ENCODE results near the gene HIBADH.

Gene HIBADH

DNA sequence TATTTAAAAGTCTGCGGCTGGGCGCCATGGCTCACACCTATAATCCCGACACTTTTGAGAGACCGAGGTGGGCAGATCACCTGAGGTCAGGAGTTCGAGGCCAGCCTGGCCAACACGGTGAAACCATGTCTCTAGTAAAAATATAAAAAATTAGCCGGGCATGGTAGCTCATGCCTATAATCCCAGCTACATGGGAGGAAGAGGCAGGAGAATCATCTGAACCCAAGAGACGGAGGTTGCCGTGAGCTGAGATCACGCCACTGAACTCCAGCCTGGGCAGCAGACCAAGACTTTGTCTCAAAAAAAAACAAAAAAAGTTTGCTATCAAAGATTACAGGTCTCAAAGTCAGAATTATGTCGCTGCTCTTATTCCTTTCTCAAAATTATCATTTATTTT, 55.5 kb downstream of the HIBADH start:
- Histone ChIP-seq H3K4me1 (ENCODE audit: control insufficient read depth in 5 of 5, insufficient read depth in 5 of 5, low read length in 5 of 5) (peaks cover 0 to 10% (median 0%) of the 10 kb centered on the region in 5 donors), H3K9ac (ENCODE audit: low read length in 5 of 5) (no peak overlapping the region), H3K27me3 (ENCODE audit: control insufficient read depth in 5 of 5, insufficient read depth in 4 of 5, low read length in 5 of 5) (no peaks in the 10 kb centered on the region), H3K4me3 (ENCODE audit: low read depth in 1 of 5, low read length in 5 of 5) (no peak overlapping the region), H3K36me3 (ENCODE audit: control insufficient read depth in 5 of 5, insufficient read depth in 5 of 5, low read length in 5 of 5) (no peaks in the 10 kb centered on the region), H3K27ac (ENCODE audit: low read depth, low read length) (no peak overlapping the region), H3K9me3 (ENCODE audit: control insufficient read depth in 5 of 5, low read length in 5 of 5) (no peaks in the 10 kb centered on the region)

DNA sequence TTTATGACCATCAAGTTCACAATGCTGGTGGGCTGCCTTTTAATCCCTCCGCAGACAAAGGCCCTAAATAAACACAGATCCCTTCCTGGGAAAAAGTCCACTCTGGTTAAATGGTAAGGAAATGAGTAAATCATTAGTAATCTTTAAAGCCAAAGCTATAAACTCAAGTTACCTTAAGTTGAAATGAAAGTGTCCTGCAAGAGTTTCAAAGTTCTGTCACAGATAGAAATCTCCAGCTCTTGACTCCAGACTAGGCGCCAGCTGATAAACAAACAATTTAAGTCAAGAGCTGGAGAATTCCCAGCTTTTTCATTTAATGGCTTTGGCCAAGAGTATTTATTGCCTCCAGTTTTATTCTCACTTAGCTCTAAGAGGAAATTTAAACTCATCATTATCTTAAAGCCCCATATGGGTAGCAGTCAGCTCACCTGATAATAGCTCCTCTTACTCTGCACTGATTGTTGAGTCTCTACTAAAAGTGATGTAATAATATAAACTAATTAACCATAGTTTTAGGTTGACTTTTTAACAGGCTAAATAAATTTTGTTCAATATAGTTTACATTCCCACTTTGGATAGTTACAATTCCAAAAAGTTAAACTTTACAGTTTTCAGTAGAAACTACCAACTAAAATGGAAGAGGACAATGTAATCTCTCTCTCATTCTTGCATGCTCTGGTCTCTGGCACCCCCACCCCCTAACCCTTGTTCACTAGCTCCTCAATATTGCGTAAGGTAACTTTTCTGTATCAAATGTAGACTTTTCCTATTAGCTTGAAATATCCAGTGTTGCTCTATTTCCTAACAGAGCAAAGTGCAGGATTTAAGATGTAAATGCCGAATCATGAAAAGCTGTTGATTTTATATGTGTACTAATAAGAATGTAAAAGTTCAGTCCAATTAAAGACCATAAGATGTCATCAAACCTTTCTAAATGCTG, 56.1 kb downstream of the HIBADH start:
- H3K27me3 ChIP-seq (ENCODE audit: control insufficient read depth in 5 of 5, insufficient read depth in 4 of 5, low read length in 5 of 5) = no peaks in the 10 kb centered on the region
- H3K4me1 ChIP-seq (ENCODE audit: control insufficient read depth in 5 of 5, insufficient read depth in 5 of 5, low read length in 5 of 5) = peaks cover 0 to 10% (median 0%) of the 10 kb centered on the region in 5 donors
- no peak overlapping the region for H3K9ac ChIP-seq (ENCODE audit: low read length in 5 of 5)
- H3K9me3 ChIP-seq (ENCODE audit: control insufficient read depth in 5 of 5, low read length in 5 of 5) = no peaks in the 10 kb centered on the region
- H3K36me3 ChIP-seq (ENCODE audit: control insufficient read depth in 5 of 5, insufficient read depth in 5 of 5, low read length in 5 of 5) = no peaks in the 10 kb centered on the region
- no peak overlapping the region for H3K27ac ChIP-seq (ENCODE audit: low read depth, low read length)
- no peak overlapping the region for H3K4me3 ChIP-seq (ENCODE audit: low read depth in 1 of 5, low read length in 5 of 5)

DNA sequence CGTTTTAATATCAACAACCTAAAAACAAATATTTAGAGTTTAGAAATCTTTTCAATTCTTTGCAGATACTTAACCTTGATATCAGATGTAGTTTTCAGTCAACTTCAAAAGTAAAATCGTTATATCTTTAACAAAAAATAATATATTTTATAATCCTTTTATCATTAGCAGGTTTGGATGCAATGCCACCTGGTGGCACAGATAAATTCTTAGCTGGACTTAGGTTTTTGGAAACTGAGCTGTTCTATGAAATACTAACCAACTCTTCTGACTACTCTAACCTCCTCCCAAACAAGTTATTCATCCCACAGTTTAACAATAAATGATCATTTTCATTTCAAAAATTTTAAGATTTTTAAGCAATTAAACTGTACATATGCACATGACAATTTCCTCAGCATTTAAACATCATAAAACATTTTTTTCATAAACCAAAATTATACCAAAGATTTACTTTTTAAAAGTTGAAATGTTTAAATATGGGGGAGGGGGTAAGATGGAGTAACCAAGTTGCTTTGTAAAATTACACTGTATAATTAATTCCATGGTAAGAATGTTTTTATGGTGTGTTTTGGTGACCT, 56.9 kb downstream of the HIBADH start:
- Histone ChIP-seq H3K27ac (ENCODE audit: low read depth, low read length) (no peak overlapping the region), H3K9me3 (ENCODE audit: control insufficient read depth in 5 of 5, low read length in 5 of 5) (no peaks in the 10 kb centered on the region), H3K4me1 (ENCODE audit: control insufficient read depth in 5 of 5, insufficient read depth in 5 of 5, low read length in 5 of 5) (peaks cover 0 to 12% (median 0%) of the 10 kb centered on the region in 5 donors), H3K36me3 (ENCODE audit: control insufficient read depth in 5 of 5, insufficient read depth in 5 of 5, low read length in 5 of 5) (no peaks in the 10 kb centered on the region), H3K4me3 (ENCODE audit: low read depth in 1 of 5, low read length in 5 of 5) (no peak overlapping the region), H3K9ac (ENCODE audit: low read length in 5 of 5) (no peak overlapping the region), H3K27me3 (ENCODE audit: control insufficient read depth in 5 of 5, insufficient read depth in 4 of 5, low read length in 5 of 5) (no peaks in the 10 kb centered on the region)

DNA sequence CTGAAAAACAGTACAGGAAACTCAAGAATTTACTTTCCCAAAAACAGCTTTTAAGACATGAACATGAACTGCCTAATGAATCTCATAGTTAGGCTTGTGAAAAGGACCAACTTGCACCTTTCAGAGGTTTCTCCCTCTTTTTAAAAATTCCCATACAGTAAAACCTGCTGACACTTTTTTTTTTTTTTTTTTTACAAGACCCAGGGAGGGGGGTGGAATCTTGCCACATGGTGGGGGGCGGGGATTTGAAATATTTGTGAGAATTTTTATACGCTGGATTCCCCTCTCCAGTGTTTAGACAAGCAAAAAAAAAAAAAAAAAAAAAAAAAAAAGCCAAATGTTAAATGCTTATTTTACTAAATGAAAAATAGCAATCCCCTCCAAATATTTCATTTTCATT, 57.4 kb downstream of the HIBADH start:
- no peaks in the 10 kb centered on the region for H3K27me3 ChIP-seq (ENCODE audit: control insufficient read depth in 5 of 5, insufficient read depth in 4 of 5, low read length in 5 of 5)
- H3K9ac ChIP-seq (ENCODE audit: low read length in 5 of 5) = no peak overlapping the region
- H3K4me1 ChIP-seq (ENCODE audit: control insufficient read depth in 5 of 5, insufficient read depth in 5 of 5, low read length in 5 of 5) = peaks cover 0 to 15% (median 0%) of the 10 kb centered on the region in 5 donors
- no peaks in the 10 kb centered on the region for H3K36me3 ChIP-seq (ENCODE audit: control insufficient read depth in 5 of 5, insufficient read depth in 5 of 5, low read length in 5 of 5)
- H3K9me3 ChIP-seq (ENCODE audit: control insufficient read depth in 5 of 5, low read length in 5 of 5) = no peaks in the 10 kb centered on the region
- no peak overlapping the region for H3K4me3 ChIP-seq (ENCODE audit: low read depth in 1 of 5, low read length in 5 of 5)
- no peak overlapping the region for H3K27ac ChIP-seq (ENCODE audit: low read depth, low read length)

DNA sequence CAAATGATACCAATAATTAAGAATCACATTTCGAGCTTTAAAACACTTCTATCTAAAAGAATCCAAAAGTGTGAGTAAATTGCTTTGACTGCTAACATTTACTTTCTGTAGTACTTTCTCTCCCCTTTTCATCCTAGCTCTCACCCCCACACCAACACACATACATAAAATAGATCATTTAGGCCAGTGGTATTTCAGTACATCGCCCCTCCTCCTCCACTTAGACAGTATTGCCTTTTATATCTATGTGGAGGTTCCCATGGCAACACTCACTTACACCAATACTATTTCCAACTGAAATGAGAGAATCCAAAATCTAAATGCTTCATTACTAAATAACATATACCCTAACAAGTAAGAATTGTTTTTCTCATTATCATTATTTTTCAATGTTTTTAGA, 58.9 kb downstream of the HIBADH start:
- H3K27me3 ChIP-seq (ENCODE audit: control insufficient read depth in 5 of 5, insufficient read depth in 4 of 5, low read length in 5 of 5) = no peaks in the 10 kb centered on the region
- H3K27ac ChIP-seq (ENCODE audit: low read depth, low read length) = no peak overlapping the region
- H3K4me1 ChIP-seq (ENCODE audit: control insufficient read depth in 5 of 5, insufficient read depth in 5 of 5, low read length in 5 of 5) = peaks cover 0 to 17% (median 0%) of the 10 kb centered on the region in 5 donors
- no peak overlapping the region for H3K4me3 ChIP-seq (ENCODE audit: low read depth in 1 of 5, low read length in 5 of 5)
- no peak overlapping the region for H3K9ac ChIP-seq (ENCODE audit: low read length in 5 of 5)
- H3K36me3 ChIP-seq (ENCODE audit: control insufficient read depth in 5 of 5, insufficient read depth in 5 of 5, low read length in 5 of 5) = no peaks in the 10 kb centered on the region
- no peaks in the 10 kb centered on the region for H3K9me3 ChIP-seq (ENCODE audit: control insufficient read depth in 5 of 5, low read length in 5 of 5)

DNA sequence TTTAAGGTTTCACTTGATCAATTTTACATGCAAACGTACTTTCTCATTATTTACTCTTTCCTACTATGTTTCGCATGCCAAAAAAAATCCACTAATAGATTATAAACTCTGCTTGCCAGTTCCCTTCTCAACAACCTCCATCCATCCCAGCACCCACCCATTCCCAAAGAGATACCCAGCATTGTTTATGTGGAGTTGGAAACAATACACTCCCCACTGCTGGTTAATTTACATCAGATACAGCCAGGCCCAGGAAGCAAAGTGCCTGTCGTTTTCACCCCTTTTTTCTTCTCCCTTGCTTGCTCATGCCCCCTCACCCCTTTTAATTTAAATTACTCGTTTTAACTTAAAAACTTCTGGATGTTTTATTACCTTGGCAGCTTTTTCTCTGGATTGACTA, 59.9 kb downstream of the HIBADH start:
- H3K9me3 ChIP-seq (ENCODE audit: control insufficient read depth in 5 of 5, low read length in 5 of 5) = no peaks in the 10 kb centered on the region
- H3K4me1 ChIP-seq (ENCODE audit: control insufficient read depth in 5 of 5, insufficient read depth in 5 of 5, low read length in 5 of 5) = peaks cover 0 to 17% (median 0%) of the 10 kb centered on the region in 5 donors
- H3K27me3 ChIP-seq (ENCODE audit: control insufficient read depth in 5 of 5, insufficient read depth in 4 of 5, low read length in 5 of 5) = no peaks in the 10 kb centered on the region
- no peak overlapping the region for H3K27ac ChIP-seq (ENCODE audit: low read depth, low read length)
- H3K36me3 ChIP-seq (ENCODE audit: control insufficient read depth in 5 of 5, insufficient read depth in 5 of 5, low read length in 5 of 5) = no peaks in the 10 kb centered on the region
- H3K4me3 ChIP-seq (ENCODE audit: low read depth in 1 of 5, low read length in 5 of 5) = no peak overlapping the region
- no peak overlapping the region for H3K9ac ChIP-seq (ENCODE audit: low read length in 5 of 5)

- Histone ChIP-seq H3K27me3 (ENCODE audit: control insufficient read depth in 5 of 5, insufficient read depth in 4 of 5, low read length in 5 of 5) (no peaks in the 10 kb centered on the region), H3K4me1 (ENCODE audit: control insufficient read depth in 5 of 5, insufficient read depth in 5 of 5, low read length in 5 of 5) (peaks cover 0 to 15% (median 0%) of the 10 kb centered on the region in 5 donors), H3K36me3 (ENCODE audit: control insufficient read depth in 5 of 5, insufficient read depth in 5 of 5, low read length in 5 of 5) (no peaks in the 10 kb centered on the region), H3K9ac (ENCODE audit: low read length in 5 of 5) (no peak overlapping the region), H3K27ac (ENCODE audit: low read depth, low read length) (no peak overlapping the region), H3K9me3 (ENCODE audit: control insufficient read depth in 5 of 5, low read length in 5 of 5) (no peaks in the 10 kb centered on the region), H3K4me3 (ENCODE audit: low read depth in 1 of 5, low read length in 5 of 5) (no peak overlapping the region)
Measured at GRCh38 chr7:27601217-27601616, 61.5 kb downstream of the HIBADH start.

GRCh38 chr7:27600247-27600646, 62.4 kb downstream of the HIBADH start:
- H3K27me3 ChIP-seq (ENCODE audit: control insufficient read depth in 5 of 5, insufficient read depth in 4 of 5, low read length in 5 of 5) = no peaks in the 10 kb centered on the region
- no peaks in the 10 kb centered on the region for H3K36me3 ChIP-seq (ENCODE audit: control insufficient read depth in 5 of 5, insufficient read depth in 5 of 5, low read length in 5 of 5)
- H3K4me1 ChIP-seq (ENCODE audit: control insufficient read depth in 5 of 5, insufficient read depth in 5 of 5, low read length in 5 of 5) = peaks cover 0 to 15% (median 0%) of the 10 kb centered on the region in 5 donors
- no peaks in the 10 kb centered on the region for H3K9me3 ChIP-seq (ENCODE audit: control insufficient read depth in 5 of 5, low read length in 5 of 5)
- no peak overlapping the region for H3K4me3 ChIP-seq (ENCODE audit: low read depth in 1 of 5, low read length in 5 of 5)
- H3K9ac ChIP-seq (ENCODE audit: low read length in 5 of 5) = no peak overlapping the region
- peak overlapping the region; percentile 27 for H3K27ac ChIP-seq (ENCODE audit: low read depth, low read length)

DNA sequence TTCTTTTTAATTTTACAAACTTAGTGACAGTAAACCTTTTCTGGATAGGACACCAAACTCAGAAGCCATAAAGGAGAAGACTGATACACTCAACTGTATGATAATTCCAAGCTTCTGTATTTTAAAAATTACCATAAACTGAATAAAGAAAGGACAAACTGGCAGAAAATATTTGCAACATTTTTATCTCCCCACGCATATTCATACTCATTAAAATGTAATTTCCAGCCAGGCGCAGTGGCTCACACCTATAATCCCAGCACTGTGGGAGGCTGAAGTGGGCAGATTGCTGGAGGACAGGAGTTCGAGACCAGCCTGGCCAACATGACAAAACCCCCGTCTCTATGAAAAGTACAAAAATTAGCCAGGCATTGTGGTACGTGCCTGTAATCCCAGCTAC, 67.7 kb downstream of the HIBADH start:
- Histone ChIP-seq H3K9ac (ENCODE audit: low read length in 5 of 5) (no peak overlapping the region), H3K4me1 (ENCODE audit: control insufficient read depth in 5 of 5, insufficient read depth in 5 of 5, low read length in 5 of 5) (no peaks in the 10 kb centered on the region), H3K27ac (ENCODE audit: low read depth, low read length) (no peak overlapping the region), H3K4me3 (ENCODE audit: low read depth in 1 of 5, low read length in 5 of 5) (no peak overlapping the region), H3K27me3 (ENCODE audit: control insufficient read depth in 5 of 5, insufficient read depth in 4 of 5, low read length in 5 of 5) (no peaks in the 10 kb centered on the region), H3K9me3 (ENCODE audit: control insufficient read depth in 5 of 5, low read length in 5 of 5) (no peaks in the 10 kb centered on the region), H3K36me3 (ENCODE audit: control insufficient read depth in 5 of 5, insufficient read depth in 5 of 5, low read length in 5 of 5) (peaks cover 0 to 8% (median 0%) of the 10 kb centered on the region in 5 donors)

DNA sequence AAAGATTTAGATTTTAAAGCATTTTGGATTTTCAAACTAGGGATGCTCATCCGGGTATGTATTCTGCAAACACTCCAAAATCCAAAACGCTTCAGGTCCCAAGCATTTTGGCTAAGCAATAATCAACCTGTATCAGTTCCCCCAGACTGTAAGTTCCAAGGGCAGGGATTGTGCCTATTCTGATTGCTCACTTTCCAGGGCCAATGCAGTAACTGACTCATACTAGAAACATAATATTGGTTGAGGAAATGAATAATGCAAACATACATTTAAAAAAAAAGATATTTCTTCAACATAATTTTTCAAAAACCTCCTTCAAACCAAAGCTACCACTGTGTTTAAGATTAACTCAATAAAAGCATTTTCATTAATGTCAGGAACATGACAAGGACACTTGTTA, 69.5 kb downstream of the HIBADH start:
- Histone ChIP-seq H3K27me3 (ENCODE audit: control insufficient read depth in 5 of 5, insufficient read depth in 4 of 5, low read length in 5 of 5) (no peaks in the 10 kb centered on the region), H3K9me3 (ENCODE audit: control insufficient read depth in 5 of 5, low read length in 5 of 5) (no peaks in the 10 kb centered on the region), H3K4me1 (ENCODE audit: control insufficient read depth in 5 of 5, insufficient read depth in 5 of 5, low read length in 5 of 5) (no peaks in the 10 kb centered on the region), H3K27ac (ENCODE audit: low read depth, low read length) (no peak overlapping the region), H3K9ac (ENCODE audit: low read length in 5 of 5) (no peak overlapping the region), H3K36me3 (ENCODE audit: control insufficient read depth in 5 of 5, insufficient read depth in 5 of 5, low read length in 5 of 5) (peaks cover 0 to 13% (median 2%) of the 10 kb centered on the region in 5 donors), H3K4me3 (ENCODE audit: low read depth in 1 of 5, low read length in 5 of 5) (no peak overlapping the region)
